ENCODE results near the gene UBE2E3.
"Not testable (repeated sequence)": the region's sequence is repeated elsewhere in the genome, so short reads cannot be mapped to it uniquely, and the experiment has no call there.

UBE2E3 gene

DNA sequence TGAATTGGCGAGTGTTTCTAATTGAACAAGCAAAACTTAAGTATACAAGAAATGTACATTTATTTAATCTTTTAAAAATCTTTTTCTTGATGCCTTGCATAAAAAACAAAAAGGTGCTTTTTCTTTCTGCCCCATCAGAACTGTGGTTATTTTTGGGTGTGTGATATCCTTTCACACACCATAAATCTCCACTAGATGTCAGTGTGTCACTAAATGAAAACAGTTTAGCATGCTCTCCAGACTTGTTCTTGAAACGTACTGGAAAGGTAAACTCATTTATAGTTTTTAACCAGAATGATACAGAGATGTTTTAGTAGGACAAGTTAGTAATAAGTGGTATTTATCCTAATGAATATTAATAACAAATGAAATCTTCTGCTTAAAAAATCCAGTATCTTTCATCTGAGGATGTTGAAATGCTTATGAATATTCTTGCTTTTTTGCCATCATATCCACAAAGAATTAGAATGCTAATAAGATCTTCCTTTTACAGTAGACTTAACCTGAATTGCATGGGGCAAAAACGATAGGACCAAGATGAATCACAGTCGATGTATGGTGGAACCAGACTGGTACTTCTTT, 96.8 kb downstream of the UBE2E3 start:
- DNase-seq = no peak

- no peak for DNase-seq
Measured at GRCh38 chr2:181083140-181083539, 102.7 kb downstream of the UBE2E3 start.

DNA sequence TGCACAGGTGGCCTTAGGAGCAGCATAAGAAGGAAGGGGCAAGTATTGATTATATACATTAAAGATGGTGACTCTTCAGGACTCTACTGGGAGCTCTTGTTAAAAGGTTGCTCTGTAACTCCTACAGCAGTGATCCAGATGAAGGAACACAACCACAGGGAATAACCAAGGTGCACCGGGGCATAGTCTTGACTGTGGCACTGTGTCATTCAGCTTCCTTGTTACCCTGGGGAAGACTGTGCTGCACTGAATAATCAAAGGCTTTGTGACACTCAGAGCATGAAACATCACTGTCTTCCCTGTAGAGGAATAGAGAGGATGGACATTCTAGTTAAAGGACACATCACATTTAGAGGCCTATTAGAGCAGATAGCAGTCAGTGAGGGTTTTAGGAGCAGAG, 105.3 kb downstream of the UBE2E3 start:
- DNase-seq = no peak

DNA sequence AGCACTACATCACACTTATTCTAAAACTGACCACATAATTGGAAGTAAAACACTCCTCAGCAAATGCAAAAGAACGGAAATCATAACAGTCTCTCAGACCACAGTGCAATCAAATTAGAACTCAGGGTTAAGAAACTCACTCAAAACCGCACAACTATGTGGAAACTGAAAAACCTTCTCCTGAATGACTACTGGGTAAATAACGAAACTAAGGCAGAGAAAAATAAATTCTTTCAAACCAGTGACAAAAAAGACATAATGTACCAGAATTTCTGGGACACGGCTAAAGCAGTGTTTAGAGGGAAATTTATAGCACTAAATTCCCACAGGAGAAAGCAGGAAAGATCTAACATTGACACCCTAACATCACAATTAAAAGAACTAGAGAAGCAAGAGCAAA, 111.5 kb downstream of the UBE2E3 start:
- DNase-seq = not testable (repeated sequence)

- no peak for DNase-seq
Measured at GRCh38 chr2:181095486-181095885, 115.1 kb downstream of the UBE2E3 start.

DNA sequence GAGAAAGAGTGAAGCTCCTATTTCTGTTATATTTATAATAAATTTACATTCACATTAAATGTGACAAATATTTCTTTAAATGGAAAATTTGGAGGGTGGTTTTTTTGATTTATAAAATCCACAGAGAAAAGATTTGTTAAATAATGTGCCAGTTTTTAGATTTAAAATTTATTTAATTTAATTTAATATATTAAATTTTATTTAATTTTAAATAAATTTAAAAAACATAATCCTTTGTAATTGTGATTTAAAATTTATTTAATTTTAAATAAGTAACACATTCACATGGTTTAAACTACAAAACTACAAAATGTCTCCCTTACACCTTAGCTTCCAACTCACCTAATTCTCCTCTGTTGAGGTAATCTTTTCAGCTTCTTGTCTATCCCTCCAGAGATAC, 123.3 kb downstream of the UBE2E3 start:
- no peak for DNase-seq

DNA sequence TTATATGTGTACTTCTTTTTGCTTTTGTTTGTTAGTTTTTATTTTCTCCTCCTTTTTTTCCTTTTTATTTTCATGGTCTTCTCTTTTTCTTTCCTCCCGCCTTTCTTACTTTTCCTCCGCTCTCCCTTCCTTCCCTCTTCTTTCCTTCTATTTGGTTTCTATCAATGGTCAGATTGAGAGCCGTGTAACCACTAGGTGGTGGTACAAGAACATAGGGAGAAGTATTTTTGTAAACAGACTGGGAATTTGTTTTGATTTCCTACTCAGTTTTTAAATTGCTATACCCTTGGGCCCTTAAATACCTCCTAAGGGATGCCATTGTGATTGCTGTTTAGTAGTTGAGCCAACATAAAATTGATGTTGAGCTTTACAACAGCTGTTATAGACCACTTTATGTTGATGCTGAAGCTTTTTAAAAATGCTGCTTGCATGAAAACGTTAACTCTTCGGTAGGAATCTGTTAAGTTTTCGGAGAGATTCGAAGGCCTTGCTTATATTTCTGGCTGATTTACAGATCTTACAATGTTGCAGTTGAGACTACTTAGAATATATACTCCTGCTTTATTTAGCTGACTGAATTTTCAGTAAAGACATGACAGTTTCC, 124.2 kb downstream of the UBE2E3 start:
- DNase-seq = no peak

- no peak for DNase-seq
Measured at GRCh38 chr2:181105562-181105961, 125.2 kb downstream of the UBE2E3 start.

DNA sequence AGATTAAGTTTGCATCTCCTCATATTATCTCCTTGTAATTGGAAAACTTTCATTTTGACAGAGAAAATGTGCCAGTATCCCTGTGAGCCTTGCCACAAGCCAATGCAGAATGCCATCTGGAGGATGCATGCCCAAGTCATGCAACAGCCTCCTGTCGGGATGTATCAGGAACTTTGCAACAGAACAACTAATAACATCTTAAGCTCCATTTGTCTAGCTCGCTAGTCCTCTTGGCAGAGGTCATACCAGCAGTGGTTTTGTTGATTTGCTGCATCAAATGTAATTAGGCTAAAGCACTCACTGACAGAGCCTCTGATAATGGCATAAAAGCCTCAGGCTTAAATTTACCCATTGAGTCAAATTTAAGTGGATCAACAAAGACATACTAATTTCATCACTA, 125.8 kb downstream of the UBE2E3 start:
- DNase-seq = no peak

- DNase-seq = no peak
Measured at GRCh38 chr2:181106789-181107627, 126.6 kb downstream of the UBE2E3 start.

- no peak for DNase-seq
Measured at GRCh38 chr2:181107628-181107945, 127.2 kb downstream of the UBE2E3 start.

DNA sequence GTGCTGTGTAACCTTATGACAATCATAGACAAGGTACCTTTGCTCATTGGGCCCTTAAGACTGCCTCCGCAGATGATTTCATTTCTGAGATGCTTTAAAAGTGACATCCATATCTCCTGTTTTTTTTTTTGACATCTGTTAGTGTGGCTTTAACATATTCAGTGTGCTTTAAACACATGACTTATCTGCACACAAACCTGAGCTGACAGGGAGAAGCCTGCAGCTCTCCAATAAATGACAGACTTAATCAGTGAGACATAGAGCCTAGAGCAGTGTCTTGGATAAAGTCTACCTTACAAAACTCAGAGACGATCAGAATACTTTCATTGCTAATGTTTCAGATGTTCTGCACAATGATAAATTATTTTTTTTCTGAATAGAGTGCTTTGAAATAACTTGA, 130.7 kb downstream of the UBE2E3 start:
- DNase-seq = no peak

- DNase-seq = no peak
Measured at GRCh38 chr2:181112916-181113315, 132.5 kb downstream of the UBE2E3 start.
